GM23338 (cell line): ENCODE measurements around the gene CD19. TPM values are rescaled to one million over a fixed set of nuclear protein-coding genes. Genes with fewer than 3 reads are reported as not detected.

Source experiments
- ATAC-seq: fragments of 200-7000 bp; cut with Tn5 transposase; 3 replicates; pipeline ENCODE4 v1.9.1; 2020
- DNase-seq: peaks from one replicate; pipeline ENCODE4 v3.0.0-alpha.2; 2015; ENCODE audit warnings: low spot score
- H2AFZ ChIP-seq: fragments of 200-600 bp; sonication (generic); 2 replicates; pipeline ENCODE4 v1.8.0; 2016; ENCODE audit warnings: antibody characterized with exemption, mild to moderate bottlenecking, moderate library complexity
- H3F3A ChIP-seq: fragments of 200-600 bp; sonication (generic); replicated peaks from 2 replicates; pipeline ENCODE4 v1.8.0; 2017; ENCODE audit warnings: antibody characterized with exemption, mixed run types, low read depth
- H3K27ac ChIP-seq: fragments of 200-600 bp; sonication (generic); 2 replicates; pipeline ENCODE4 v1.6.1; 2016; ENCODE audit warnings: low read depth
- H3K27me3 ChIP-seq: fragments of 200-600 bp; sonication (generic); 2 replicates; pipeline ENCODE4 v1.8.0; 2016; ENCODE audit warnings: mild to moderate bottlenecking, mixed run types, moderate library complexity; ENCODE audit not compliant: insufficient read depth
- H3K36me3 ChIP-seq: fragments of 200-600 bp; sonication (generic); 2 replicates; pipeline ENCODE4 v1.8.0; 2016; ENCODE audit warnings: mild to moderate bottlenecking; ENCODE audit not compliant: insufficient read depth
- H3K4me1 ChIP-seq: fragments of 200-600 bp; sonication (generic); 2 replicates; pipeline ENCODE4 v1.8.0; 2016; ENCODE audit warnings: mild to moderate bottlenecking, moderate library complexity; ENCODE audit not compliant: insufficient read depth
- H3K4me2 ChIP-seq: fragments of 200-600 bp; sonication (generic); 2 replicates; pipeline ENCODE4 v1.7.1; 2017; ENCODE audit warnings: mixed run types
- H3K4me3 ChIP-seq: fragments of 200-600 bp; sonication (generic); 2 replicates; pipeline ENCODE4 v1.6.1; 2016; ENCODE audit warnings: mixed run types
- H3K79me2 ChIP-seq: fragments of 200-600 bp; sonication (generic); replicated peaks from 2 replicates; pipeline ENCODE4 v1.8.0; 2017; ENCODE audit warnings: mild to moderate bottlenecking; ENCODE audit not compliant: insufficient read depth
- H3K9me2 ChIP-seq: fragments of 200-600 bp; sonication (generic); 2 replicates; pipeline ENCODE4 v1.8.0; 2017; ENCODE audit not compliant: insufficient read depth
- H4K20me1 ChIP-seq: fragments of 200-600 bp; sonication (generic); replicated peaks from 2 replicates; pipeline ENCODE4 v1.8.0; 2017; ENCODE audit warnings: mild to moderate bottlenecking; ENCODE audit not compliant: insufficient read depth
- H3K27ac Mint-ChIP-seq: 2 replicates; pipeline ENCODE4 v1.8.0; 2020; ENCODE audit warnings: inconsistent platforms, mild to moderate bottlenecking, moderate library complexity, mixed read lengths
- H3K27me3 Mint-ChIP-seq: 3 replicates; pipeline ENCODE4 v1.8.0; 2022; ENCODE audit warnings: low read depth, mild to moderate bottlenecking, moderate library complexity, mixed read lengths, inconsistent platforms; ENCODE audit not compliant: insufficient read depth, poor library complexity
- H3K36me3 Mint-ChIP-seq: 3 replicates; pipeline ENCODE4 v1.8.0; 2021; ENCODE audit warnings: low read depth, mild to moderate bottlenecking, inconsistent platforms, moderate library complexity, mixed read lengths
- H3K4me1 Mint-ChIP-seq: 3 replicates; pipeline ENCODE4 v1.8.0; 2020; ENCODE audit warnings: mild to moderate bottlenecking, inconsistent platforms, mixed read lengths
- H3K4me3 Mint-ChIP-seq: 3 replicates; pipeline ENCODE4 v1.8.0; 2021; ENCODE audit warnings: moderate library complexity, mild to moderate bottlenecking, inconsistent platforms, mixed read lengths
- H3K9me3 Mint-ChIP-seq: 3 replicates; pipeline ENCODE4 v1.8.0; 2020; ENCODE audit warnings: moderate library complexity, mild to moderate bottlenecking, inconsistent platforms, mixed read lengths
- CREB1 ChIP-seq: fragments of 250-450 bp; sonication (Bioruptor Pico); IDR thresholded peaks from 2 replicates; pipeline ENCODE4 v1.5.0; 2020; ENCODE audit warnings: low read depth, mild to moderate bottlenecking, moderate library complexity
- EZH2 ChIP-seq: fragments of 200-600 bp; sonication (generic); IDR thresholded peaks from one replicate; pipeline ENCODE4 v1.8.0; 2017; ENCODE audit warnings: antibody characterized with exemption, mild to moderate bottlenecking, low read depth; ENCODE audit not compliant: unreplicated experiment
- EZH2phosphoT487 ChIP-seq: fragments of 200-600 bp; sonication (generic); IDR thresholded peaks from one replicate; pipeline ENCODE4 v1.8.1; 2018; ENCODE audit warnings: antibody characterized with exemption; ENCODE audit not compliant: unreplicated experiment
- JUNB ChIP-seq: IDR thresholded peaks from one replicate; pipeline ENCODE4 v1.6.1; 2016; ENCODE audit warnings: antibody characterized with exemption; ENCODE audit not compliant: unreplicated experiment
- NANOG ChIP-seq: IDR thresholded peaks from 2 replicates; pipeline ENCODE4 v1.6.1; 2016; ENCODE audit warnings: antibody characterized with exemption, borderline replicate concordance
- REST ChIP-seq: IDR thresholded peaks from one replicate; pipeline ENCODE4 v1.6.1; 2018; ENCODE audit warnings: antibody characterized with exemption; ENCODE audit not compliant: unreplicated experiment
- STAT1 ChIP-seq: IDR thresholded peaks from one replicate; pipeline ENCODE4 v1.6.1; 2016; ENCODE audit warnings: antibody characterized with exemption; ENCODE audit not compliant: unreplicated experiment
- ZNF114 ChIP-seq: fragments of 250-450 bp; sonication (Bioruptor Pico); IDR thresholded peaks from 2 replicates; pipeline ENCODE4 v1.5.0; 2020; ENCODE audit warnings: mild to moderate bottlenecking, moderate library complexity
- ZNF331 ChIP-seq: fragments of 250-450 bp; sonication (Bioruptor Pico); IDR thresholded peaks from 2 replicates; pipeline ENCODE4 v1.5.0; 2020; ENCODE audit warnings: low read depth, mild to moderate bottlenecking, moderate library complexity
- polyA plus RNA-seq: library from polyadenylated mRNA; unstranded; fragments of >200 nt; fragmentation: Nextera tagmentation; extraction: Ambion mirVana; gene quantifications from 2 replicates; pipeline ENCODE4 v1.2.1, GENCODE V29; 2016
- total RNA-seq: library from RNA; depleted of rRNA; stranded (reverse); fragments of >200 nt; shearing (Covaris generic); gene quantifications from 2 replicates; pipeline ENCODE4 v1.2.3, GENCODE V29; 2014
- TF ChIP-seq, protein P1 (sequence below): IDR thresholded peaks from 2 replicates; pipeline ENCODE4 v1.6.1; 2016; ENCODE audit warnings: antibody characterized with exemption
- TF ChIP-seq, protein P2 (sequence below), 2 experiments: fragments of 200-600 bp in 1 of 2; sonication (generic) in 1 of 2; conservative IDR thresholded peaks; 2 replicates each; pipeline versions ENCODE4 v1.5.1 to v1.6.1; 2016 to 2017; ENCODE audit warnings: antibody characterized with exemption in 2 of 2, low read depth in 2 of 2, mild to moderate bottlenecking in 2 of 2, moderate library complexity in 1 of 2

Gene CD19
- total and polyA plus RNA-seq, 2 experiments from 2014 or later, result 0.83 to 1.9 TPM

- TF ChIP-seq CREB1 (CRISPR knock-in tag), result no peak
- no peak for TF ChIP-seq STAT1
- TF ChIP-seq EZH2, result no peak
- TF ChIP-seq REST, result no peak
Observed at GRCh38 chr16:28898266-28898665, 33.5 kb upstream of the CD19 start (continued).

- Histone ChIP-seq H3F3A (no peaks in the 10 kb centered on the region), H3K27me3 (no peaks in the 10 kb centered on the region), H3K79me2 (no peaks in the 10 kb centered on the region), H3K4me1 (no peaks in the 10 kb centered on the region), H3K9me2 (no peaks in the 10 kb centered on the region), H3K36me3 (no peaks in the 10 kb centered on the region), H4K20me1 (no peaks in the 10 kb centered on the region; the same call in 1 of the 2 replicates), H3K27ac (no peak overlapping the region), H2AFZ (no peak overlapping the region), H3K4me3 (no peak overlapping the region), H3K4me2 (no peak overlapping the region)
- H3K36me3 Mint-ChIP-seq, result no peaks in the 10 kb centered on the region; the same call in 2 of the 3 replicates
- DNase-seq (no peak), ATAC-seq (no peak)
- H3K4me3 Mint-ChIP-seq, result no peak overlapping the region
- H3K9me3 Mint-ChIP-seq, result no peaks in the 10 kb centered on the region
- no peak overlapping the region for H3K27ac Mint-ChIP-seq
- peaks cover 6% of the 10 kb centered on the region for H3K27me3 Mint-ChIP-seq
- no peaks in the 10 kb centered on the region for H3K4me1 Mint-ChIP-seq
- TF ChIP-seq, protein P1, sequence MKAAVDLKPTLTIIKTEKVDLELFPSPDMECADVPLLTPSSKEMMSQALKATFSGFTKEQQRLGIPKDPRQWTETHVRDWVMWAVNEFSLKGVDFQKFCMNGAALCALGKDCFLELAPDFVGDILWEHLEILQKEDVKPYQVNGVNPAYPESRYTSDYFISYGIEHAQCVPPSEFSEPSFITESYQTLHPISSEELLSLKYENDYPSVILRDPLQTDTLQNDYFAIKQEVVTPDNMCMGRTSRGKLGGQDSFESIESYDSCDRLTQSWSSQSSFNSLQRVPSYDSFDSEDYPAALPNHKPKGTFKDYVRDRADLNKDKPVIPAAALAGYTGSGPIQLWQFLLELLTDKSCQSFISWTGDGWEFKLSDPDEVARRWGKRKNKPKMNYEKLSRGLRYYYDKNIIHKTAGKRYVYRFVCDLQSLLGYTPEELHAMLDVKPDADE, result no peak
- TF ChIP-seq CREB1 (CRISPR knock-in tag) (no peak), EZH2phosphoT487 (no peak), ZNF114 (no peak), JUNB (no peak), REST (no peak), STAT1 (no peak), NANOG (no peak), ZNF331 (CRISPR knock-in tag) (no peak), EZH2 (no peak)
- TF ChIP-seq, protein P2, sequence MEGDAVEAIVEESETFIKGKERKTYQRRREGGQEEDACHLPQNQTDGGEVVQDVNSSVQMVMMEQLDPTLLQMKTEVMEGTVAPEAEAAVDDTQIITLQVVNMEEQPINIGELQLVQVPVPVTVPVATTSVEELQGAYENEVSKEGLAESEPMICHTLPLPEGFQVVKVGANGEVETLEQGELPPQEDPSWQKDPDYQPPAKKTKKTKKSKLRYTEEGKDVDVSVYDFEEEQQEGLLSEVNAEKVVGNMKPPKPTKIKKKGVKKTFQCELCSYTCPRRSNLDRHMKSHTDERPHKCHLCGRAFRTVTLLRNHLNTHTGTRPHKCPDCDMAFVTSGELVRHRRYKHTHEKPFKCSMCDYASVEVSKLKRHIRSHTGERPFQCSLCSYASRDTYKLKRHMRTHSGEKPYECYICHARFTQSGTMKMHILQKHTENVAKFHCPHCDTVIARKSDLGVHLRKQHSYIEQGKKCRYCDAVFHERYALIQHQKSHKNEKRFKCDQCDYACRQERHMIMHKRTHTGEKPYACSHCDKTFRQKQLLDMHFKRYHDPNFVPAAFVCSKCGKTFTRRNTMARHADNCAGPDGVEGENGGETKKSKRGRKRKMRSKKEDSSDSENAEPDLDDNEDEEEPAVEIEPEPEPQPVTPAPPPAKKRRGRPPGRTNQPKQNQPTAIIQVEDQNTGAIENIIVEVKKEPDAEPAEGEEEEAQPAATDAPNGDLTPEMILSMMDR (conservative IDR thresholded peaks at IDR 0.05; ENCODE audit: low read depth in 2 of 2), result no peak
Observed at GRCh38 chr16:28898942-28899341, 32.8 kb upstream of the CD19 start.
